HepG2 (cell line): ENCODE data around the gene TOR4A. TPM values are rescaled to one million over a fixed set of nuclear protein-coding genes. Genes with fewer than 3 reads are reported as not detected.

Experiments
- HNRNPK ChIP-seq: fragments of 200-400 bp; formaldehyde crosslinking; IDR thresholded peaks from 2 replicates; pipeline ENCODE4 v1.6.1; 2018; ENCODE audit warnings: low read length, low read depth, moderate library complexity, mild to moderate bottlenecking; ENCODE audit not compliant: poor library complexity, severe bottlenecking
- IRF9 ChIP-seq: sonication (generic); formaldehyde crosslinking; IDR thresholded peaks from 2 replicates; pipeline ENCODE4 v1.8.0; 2022; ENCODE audit warnings: missing genetic modification reagents, mild to moderate bottlenecking, borderline replicate concordance
- KAT8 ChIP-seq: IDR thresholded peaks from 2 replicates; pipeline ENCODE4 v1.6.1; 2016; ENCODE audit warnings: missing genetic modification reagents, missing compliant biosample characterization
- KMT2A ChIP-seq: sonication (generic); formaldehyde crosslinking; IDR thresholded peaks from 2 replicates; pipeline ENCODE4 v1.4.0; 2020; ENCODE audit warnings: missing genetic modification reagents
- MTA3 ChIP-seq: sonication (generic); formaldehyde crosslinking; IDR thresholded peaks from 2 replicates; pipeline ENCODE4 v1.4.0; 2020; ENCODE audit warnings: missing genetic modification reagents
- MXD1 ChIP-seq: sonication (generic); formaldehyde crosslinking; IDR thresholded peaks from 2 replicates; pipeline ENCODE4 v1.4.0; 2020; ENCODE audit warnings: mild to moderate bottlenecking, missing genetic modification reagents
- SOX13 ChIP-seq, 3 experiments: fragments of 450-650 bp in 1 of 3; sonication (generic) in 1 of 3; formaldehyde crosslinking in 1 of 3; IDR thresholded peaks in 2 of 3; conservative IDR thresholded peaks in 1 of 3; 2 replicates each; pipeline versions ENCODE4 v1.5.0 to v1.6.1; 2016 to 2020; ENCODE audit warnings: antibody characterized with exemption in 1 of 3, mild to moderate bottlenecking in 1 of 3, missing compliant biosample characterization in 1 of 3, missing genetic modification reagents in 1 of 3, moderate library complexity in 1 of 3
- TFDP2 ChIP-seq: sonication (generic); formaldehyde crosslinking; IDR thresholded peaks from 2 replicates; pipeline ENCODE4 v1.4.0; 2020; ENCODE audit warnings: missing genetic modification reagents
- ZBTB42 ChIP-seq: sonication (generic); formaldehyde crosslinking; IDR thresholded peaks from 2 replicates; pipeline ENCODE4 v1.5.0; 2020; ENCODE audit warnings: mild to moderate bottlenecking, missing genetic modification reagents
- ZBTB43 ChIP-seq: sonication (generic); formaldehyde crosslinking; conservative IDR thresholded peaks from 2 replicates; pipeline ENCODE4 v1.4.0; 2020; ENCODE audit warnings: missing genetic modification reagents
- ZGPAT ChIP-seq: IDR thresholded peaks from 2 replicates; pipeline ENCODE4 v1.6.1; 2016; ENCODE audit warnings: mild to moderate bottlenecking
- ZNF18 ChIP-seq: sonication (generic); formaldehyde crosslinking; IDR thresholded peaks from 2 replicates; pipeline ENCODE4 v1.8.0; 2022; ENCODE audit warnings: mild to moderate bottlenecking, missing genetic modification reagents; ENCODE audit not compliant: insufficient replicate concordance
- ZNF234 ChIP-seq: sonication (generic); formaldehyde crosslinking; conservative IDR thresholded peaks from 2 replicates; pipeline ENCODE4 v1.5.1; 2020; ENCODE audit warnings: mild to moderate bottlenecking, missing genetic modification reagents
- ZNF264 ChIP-seq: sonication (generic); formaldehyde crosslinking; IDR thresholded peaks from 2 replicates; pipeline ENCODE4 v1.4.0; 2020; ENCODE audit warnings: missing genetic modification reagents
- ZNF644 ChIP-seq: IDR thresholded peaks from 2 replicates; pipeline ENCODE4 v1.6.1; 2016; ENCODE audit warnings: low read depth
- ZNF652 ChIP-seq: IDR thresholded peaks from 2 replicates; pipeline ENCODE4 v1.6.1; 2016; ENCODE audit warnings: low read depth, borderline replicate concordance
- ZNF710 ChIP-seq: sonication (generic); formaldehyde crosslinking; IDR thresholded peaks from 2 replicates; pipeline ENCODE4 v1.5.0; 2020; ENCODE audit warnings: mild to moderate bottlenecking, missing genetic modification reagents, borderline replicate concordance
- polyA plus RNA-seq, 8 experiments: library from polyadenylated mRNA; depleted of rRNA in 3 of 8; stranded (reverse) in 7 of 8; unstranded in 1 of 8; fragments of >200 nt; fragmentation: Illumina TruSeq in 4 of 8; extraction: Trizol in 4 of 8; gene quantifications; 2 replicates each; pipeline versions ENCODE4 v1.2.1 to v1.2.3, GENCODE V29; 2011 to 2016; ENCODE audit warnings: low read depth in 4 of 8, missing spikeins in 1 of 8, mixed read lengths in 1 of 8; ENCODE audit not compliant: insufficient read depth in 1 of 8
- total RNA-seq, 5 experiments: library from RNA; depleted of rRNA; stranded (reverse); fragments of >200 nt; fragmentation: Illumina TruSeq; extraction: Trizol; gene quantifications; 2 replicates each; pipeline ENCODE4 v1.2.3, GENCODE V29; 2016; ENCODE audit warnings: low read depth in 1 of 5

TOR4A gene
- total and polyA plus RNA-seq, 2 of the 13 experiments (the other 11 are each of a cell fraction or from before 2014, with no cell fraction given): 11.1 to 14.2 TPM

GRCh38 chr9:137254624-137255447, 22.7 kb upstream of the TOR4A start, which contains the start of gene NELFB (continued):
- TF ChIP-seq HNRNPK: no peak
- no peak; the same call in 1 of the 2 replicates for TF ChIP-seq ZNF710
- TF ChIP-seq IRF9 (CRISPR knock-in tag): 0 out of 2 replicates have a peak, but pooled peaks have one; percentile 38
- peak; percentile 38; the same call in 1 of the 2 replicates for TF ChIP-seq MXD1 (CRISPR knock-in tag)
- peak; percentile 42; the same call in 1 of the 2 replicates for TF ChIP-seq KAT8 (CRISPR knock-in tag)
- peak; percentile 23; the same call in 1 of the 2 replicates for TF ChIP-seq ZGPAT
- peak; percentile 76 for TF ChIP-seq TFDP2 (CRISPR knock-in tag)
- no peak for TF ChIP-seq ZNF644 (CRISPR knock-in tag)
- TF ChIP-seq ZNF234 (CRISPR knock-in tag): 0 out of 2 replicates have a peak, but pooled peaks have one; percentile 18
- TF ChIP-seq KMT2A: no peak
- 0 out of 2 replicates have a peak, but pooled peaks have one; percentile 36 for TF ChIP-seq ZBTB43
- TF ChIP-seq ZBTB42 (CRISPR knock-in tag): 0 out of 2 replicates have a peak, but pooled peaks have one; percentile 21
- TF ChIP-seq SOX13 (IDR thresholded peaks at IDR 0.05): no peak
- TF ChIP-seq SOX13 (CRISPR knock-in tag; conservative IDR thresholded peaks at IDR 0.05 in 1 of 2, IDR thresholded peaks at IDR 0.05 in 1 of 2): peak in 1 of 2 experiments; percentile 20; a peak in 1 of 4 replicates
- TF ChIP-seq ZNF264 (CRISPR knock-in tag): no peak
- no peak for TF ChIP-seq ZNF652 (CRISPR knock-in tag)
- no peak for TF ChIP-seq MTA3 (CRISPR knock-in tag)
- TF ChIP-seq ZNF18 (CRISPR knock-in tag): peak; percentile 86
